GM12878 (cell line): ENCODE measurements around the gene SRPK2. TPM values are rescaled to one million over a fixed set of nuclear protein-coding genes. Genes with fewer than 3 reads are reported as not detected.

Experiments
- ATAC-seq: fragments of 200-7000 bp; cut with Tn5 transposase; 3 replicates; pipeline ENCODE4 v1.9.1; 2020; ENCODE audit warnings: mild to moderate bottlenecking, moderate library complexity
- BruUV-seq: library from RNA; stranded (reverse); fragments of 400-500 nt; replicated peaks from 2 replicates; lab custom pipeline; 2021; lab: Mats Ljungman, UMichigan
- CTCF ChIA-PET: fragments of 300-600 bp; sonication (Branson Sonifier 250); formaldehyde crosslinking; extraction: SDS; loops from one replicate; lab custom pipeline; 2021; ENCODE audit warnings: inconsistent platforms; lab: Yijun Ruan, JAX
- POLR2A ChIA-PET: fragments of 350-600 bp; formaldehyde crosslinking; extraction: SDS; loops from one replicate; lab custom pipeline; 2021; ENCODE audit warnings: inconsistent platforms; lab: Charles Lee
- RAD21 ChIA-PET: fragments of 300-600 bp; sonication (Branson Sonifier 250); formaldehyde crosslinking; loops from one replicate; lab custom pipeline; 2023; ENCODE audit warnings: antibody characterized with exemption; ENCODE audit not compliant: unreplicated experiment; lab: Charles Lee
- SMC1A ChIA-PET: fragments of 300-600 bp; sonication (Branson Sonifier 250); formaldehyde crosslinking; loops from one replicate; lab custom pipeline; 2023; ENCODE audit not compliant: unreplicated experiment, uncharacterized antibody; lab: Charles Lee
- DNase-seq: peaks from one replicate; pipeline ENCODE4 v3.0.0-alpha.2; 2011; ENCODE audit warnings: low read depth, low spot score
- FAIRE-seq: peaks from 3 replicates; lab custom pipeline; 2011; peaks lifted over from hg19 to GRCh38; lab: Jason Lieb, UNC
- H2AFZ ChIP-seq: 2 replicates; pipeline ENCODE4 v1.6.0; 2011; ENCODE audit warnings: low read depth, low read length, control low read depth; ENCODE audit not compliant: control insufficient read depth
- H3K27ac ChIP-seq: 2 replicates; pipeline ENCODE4 v1.5.1; 2011; ENCODE audit warnings: control low read depth; ENCODE audit not compliant: control insufficient read depth, insufficient read depth
- H3K27me3 ChIP-seq, 2 experiments: replicated peaks in 1 of 2; 2 replicates each; pipeline versions ENCODE4 v1.6.0 to v1.6.1; 2011; ENCODE audit warnings: low read length in 1 of 2; ENCODE audit not compliant: control insufficient read depth in 2 of 2, insufficient read depth in 2 of 2
- H3K36me3 ChIP-seq, 2 experiments: 2 replicates each; pipeline ENCODE4 v1.5.1; 2011; ENCODE audit warnings: low read length in 1 of 2; ENCODE audit not compliant: control insufficient read depth in 2 of 2, insufficient read depth in 2 of 2
- H3K4me1 ChIP-seq: 2 replicates; pipeline ENCODE4 v1.6.1; 2011; ENCODE audit warnings: mild to moderate bottlenecking, low read length, moderate library complexity, mixed read lengths; ENCODE audit not compliant: control insufficient read depth, insufficient read depth
- H3K4me2 ChIP-seq: 2 replicates; pipeline ENCODE4 v1.6.0; 2011; ENCODE audit warnings: control low read depth; ENCODE audit not compliant: control insufficient read depth, insufficient read depth
- H3K4me3 ChIP-seq: fragments of 200-600 bp; sonication (generic); 2 replicates; pipeline ENCODE4 v1.5.1; 2016
- H3K79me2 ChIP-seq: 2 replicates; pipeline ENCODE4 v1.6.0; 2011; ENCODE audit warnings: low read length; ENCODE audit not compliant: control insufficient read depth, insufficient read depth
- H3K9ac ChIP-seq: 2 replicates; pipeline ENCODE4 v1.8.0; 2011; ENCODE audit warnings: low read length, control low read depth, mixed read lengths; ENCODE audit not compliant: control insufficient read depth, insufficient read depth
- H3K9me3 ChIP-seq: replicated peaks from 3 replicates; pipeline ENCODE4 v1.5.1; 2011; ENCODE audit warnings: mild to moderate bottlenecking, low read length; ENCODE audit not compliant: control insufficient read depth, insufficient read depth
- H4K20me1 ChIP-seq: 2 replicates; pipeline ENCODE4 v1.6.0; 2011; ENCODE audit not compliant: control insufficient read depth, insufficient read depth
- BHLHE40 ChIP-seq, 2 experiments: fragments of 450-650 bp in 1 of 2; IDR thresholded peaks; 2 replicates each; pipeline ENCODE4 v1.6.1; 2011 to 2017; ENCODE audit warnings: low read depth in 2 of 2, borderline replicate concordance in 1 of 2, improper control_type of control experiment in 1 of 2, low read length in 1 of 2, mild to moderate bottlenecking in 1 of 2
- CEBPB ChIP-seq, 2 experiments: fragments of 150-350 bp in 1 of 2; IDR thresholded peaks; 2 replicates each; pipeline ENCODE4 v1.6.1; 2012 to 2014; ENCODE audit warnings: low read depth in 2 of 2, low read length in 2 of 2, borderline replicate concordance in 1 of 2, inconsistent platforms in 1 of 2
- HCFC1 ChIP-seq: fragments of 150-350 bp; IDR thresholded peaks from 2 replicates; pipeline ENCODE4 v1.6.1; 2014; ENCODE audit warnings: low read length
- MYB ChIP-seq: fragments of 150-350 bp; IDR thresholded peaks from 2 replicates; pipeline ENCODE4 v1.6.1; 2014; ENCODE audit warnings: mild to moderate bottlenecking, low read depth, low read length, borderline replicate concordance
- SIX5 ChIP-seq: IDR thresholded peaks from 2 replicates; pipeline ENCODE4 v1.6.1; 2011; ENCODE audit warnings: mild to moderate bottlenecking, low read depth, low read length, moderate library complexity; ENCODE audit not compliant: severe bottlenecking
- SRF ChIP-seq, 2 experiments: IDR thresholded peaks; 2 replicates each; pipeline ENCODE4 v1.6.1; 2011; ENCODE audit warnings: low read depth in 2 of 2, low read length in 2 of 2, mild to moderate bottlenecking in 1 of 2, moderate library complexity in 1 of 2
- SUZ12 ChIP-seq: fragments of 200-600 bp; sonication (generic); IDR thresholded peaks from one replicate; pipeline ENCODE4 v1.6.1; 2018; ENCODE audit warnings: antibody characterized with exemption, mild to moderate bottlenecking; ENCODE audit not compliant: unreplicated experiment
- ZBTB11 ChIP-seq: fragments of 450-650 bp; formaldehyde crosslinking; IDR thresholded peaks from 2 replicates; pipeline ENCODE4 v1.5.0; 2022; ENCODE audit warnings: mild to moderate bottlenecking, missing genetic modification characterization
- WGBS: methylation state at CpG from one replicate; pipeline ENCODE4 v1.1.6; 2016; ENCODE audit warnings: low lambda C conversion rate; ENCODE audit not compliant: insufficient replicate concordance, insufficient coverage; ENCODE audit errors: missing lambda C conversion rate; 5-methylcytosine and 5-hydroxymethylcytosine counted together
- in situ Hi-C: fragments of 300-500 bp; cut with MboI; formaldehyde crosslinking; loops from 9 replicates; pipeline ENCODE4 v1.14.3; 2018; ENCODE audit warnings: mixed read lengths
- intact Hi-C: fragments of 100-400 bp; cut with micrococcal nuclease; formaldehyde crosslinking; loops from one replicate; pipeline ENCODE4 v1.14.2; 2022; ENCODE audit not compliant: unreplicated experiment
- polyA plus RNA-seq, 11 experiments: library from polyadenylated mRNA; depleted of rRNA in 4 of 11; unstranded in 6 of 11; stranded (reverse) in 5 of 11; fragments of >200 nt; fragmentation: Nextera tagmentation in 4 of 11; fragmentation: Illumina TruSeq in 1 of 11; extraction: Ambion mirVana in 4 of 11; extraction: Trizol in 1 of 11; gene quantifications; 1 replicate in 1 of 11; 2 replicates in 10 of 11; pipeline versions ENCODE4 v1.2.1 to v1.2.3, GENCODE V29; 2011 to 2016; ENCODE audit warnings: inconsistent platforms in 2 of 11, missing spikeins in 2 of 11, low read depth in 1 of 11
- total RNA-seq, 4 experiments: library from RNA; depleted of rRNA in 3 of 4; stranded (reverse); fragments of >200 nt in 3 of 4; fragmentation: Illumina TruSeq in 1 of 4; extraction: Trizol in 1 of 4; gene quantifications; 2 replicates each; pipeline versions ENCODE4 v1.2.1 to v1.2.3, GENCODE V29; 2013 to 2021
- TF ChIP-seq, protein P1 (sequence below): fragments of 450-650 bp; IDR thresholded peaks from 2 replicates; pipeline ENCODE4 v1.6.1; 2016; ENCODE audit warnings: mild to moderate bottlenecking

SRPK2 gene
- total and polyA plus RNA-seq, 10 of the 15 experiments (the other 5 are each of a cell fraction or from before 2014, with no cell fraction given): 13.2 to 32.8 (median 24.5) TPM

DNA sequence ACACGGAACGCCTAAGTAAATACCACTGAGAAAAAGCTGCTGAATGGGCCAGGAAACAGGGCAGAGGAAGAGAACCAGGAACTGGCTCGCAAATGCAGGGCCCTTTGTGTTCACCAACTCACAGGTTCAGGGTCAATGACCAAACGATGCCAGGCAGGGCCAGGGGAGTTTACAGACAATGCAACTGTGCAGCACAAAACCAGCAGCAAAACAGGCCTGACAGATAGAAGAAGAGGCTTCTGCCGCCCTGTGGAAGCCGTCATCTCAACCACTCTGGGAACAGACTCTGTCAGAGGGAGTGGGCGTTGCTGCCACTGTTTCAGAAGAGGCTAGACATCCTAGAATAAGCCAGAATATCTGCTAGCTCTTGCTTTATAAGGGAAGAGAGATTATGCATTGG is 256.8 kb downstream of the SRPK2 start:
- no peak for FAIRE-seq
- CTCF ChIA-PET: interaction anchor here (0.9 to 1.7 kb wide), 2 partner anchors 11 to 151 kb away, joined by 3 to 4 read pairs; no protein-coding TSS in a partner anchor
- H3K27me3 ChIP-seq: no peaks in the 10 kb centered on the region
- RAD21 ChIA-PET: interaction anchor here (2.7 kb wide), 1 partner anchor 151 kb away, joined by 10 read pairs; no protein-coding TSS in a partner anchor
- H3K27ac ChIP-seq: peak overlapping the region; percentile 14; the same call in 1 of the 2 replicates
- no peaks in the 10 kb centered on the region for H3K9me3 ChIP-seq
- intact Hi-C loops (no loop called here), in situ Hi-C loops (no loop called here)
- POLR2A ChIA-PET: no interaction called here
- H3K4me3 ChIP-seq: no peak overlapping the region
- no peaks in the 10 kb centered on the region for H4K20me1 ChIP-seq
- no peak overlapping the region for H3K4me2 ChIP-seq
- no peaks in the 10 kb centered on the region for H3K79me2 ChIP-seq
- WGBS: 74% methylated on average over 7 of the region's 7 CpGs
- peaks cover 7 to 9% of the 10 kb centered on the region in 2 experiments; a peak in 3 of 4 replicates for H3K36me3 ChIP-seq
- DNase-seq: no peak
- TF ChIP-seq SRF (IDR thresholded peaks at IDR 0.05; ENCODE audit: low read depth in 2 of 2, low read length in 2 of 2) (no peak), CEBPB (IDR thresholded peaks at IDR 0.05; ENCODE audit: borderline replicate concordance in 1 of 2, low read depth in 2 of 2, low read length in 2 of 2) (no peak), SUZ12 (no peak), BHLHE40 (IDR thresholded peaks at IDR 0.05; ENCODE audit: borderline replicate concordance in 1 of 2, low read depth in 2 of 2, low read length in 1 of 2) (no peak)
- TF ChIP-seq, all 136 proteins: peak for 0
- ATAC-seq: peak; percentile 71
- no TSS peak for BruUV-seq
- peaks cover 16% of the 10 kb centered on the region for H3K4me1 ChIP-seq
- no peak overlapping the region for H3K9ac ChIP-seq
- no peak overlapping the region for H2AFZ ChIP-seq
- SMC1A ChIA-PET: interaction anchor here (0.7 to 2.9 kb wide), 6 partner anchors 12 to 457 kb away, joined by 3 to 19 read pairs (median 4); no protein-coding TSS in a partner anchor

DNA sequence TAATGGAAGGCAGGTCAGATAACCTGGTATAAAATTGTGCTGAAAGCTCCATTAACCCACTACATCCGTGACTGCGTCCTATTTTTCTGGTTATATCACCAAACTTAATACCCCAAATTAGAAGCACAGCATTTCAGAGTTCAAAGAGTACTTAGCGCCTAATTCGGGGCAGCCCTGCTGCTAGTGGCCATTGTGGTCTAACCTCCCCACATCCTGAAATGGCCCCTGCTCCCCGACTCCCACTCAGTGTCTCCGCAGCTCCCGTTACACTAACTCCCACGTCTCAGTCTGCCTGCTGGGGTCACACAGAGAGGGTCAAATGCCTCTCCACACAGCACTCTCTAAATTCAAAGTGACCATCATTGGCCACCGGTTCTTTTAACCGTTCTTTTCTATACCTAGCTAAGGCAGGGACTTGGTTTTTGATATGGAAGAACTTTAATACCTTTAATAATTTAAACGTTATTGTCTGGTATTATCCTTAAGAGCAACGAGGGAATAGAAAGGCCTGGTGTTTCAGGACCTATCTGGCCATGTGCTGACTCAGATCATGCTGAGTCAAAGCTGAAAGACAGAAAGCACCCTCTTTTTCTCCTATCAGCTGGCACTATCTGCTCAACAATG is 257.6 kb downstream of the SRPK2 start:
- peak; percentile 38 for DNase-seq
- in situ Hi-C loops: no loop called here
- POLR2A ChIA-PET: no interaction called here
- TF ChIP-seq ZBTB11 (CRISPR knock-in tag) (no peak), SIX5 (no peak), HCFC1 (no peak), MYB (no peak)
- TF ChIP-seq, protein P1, sequence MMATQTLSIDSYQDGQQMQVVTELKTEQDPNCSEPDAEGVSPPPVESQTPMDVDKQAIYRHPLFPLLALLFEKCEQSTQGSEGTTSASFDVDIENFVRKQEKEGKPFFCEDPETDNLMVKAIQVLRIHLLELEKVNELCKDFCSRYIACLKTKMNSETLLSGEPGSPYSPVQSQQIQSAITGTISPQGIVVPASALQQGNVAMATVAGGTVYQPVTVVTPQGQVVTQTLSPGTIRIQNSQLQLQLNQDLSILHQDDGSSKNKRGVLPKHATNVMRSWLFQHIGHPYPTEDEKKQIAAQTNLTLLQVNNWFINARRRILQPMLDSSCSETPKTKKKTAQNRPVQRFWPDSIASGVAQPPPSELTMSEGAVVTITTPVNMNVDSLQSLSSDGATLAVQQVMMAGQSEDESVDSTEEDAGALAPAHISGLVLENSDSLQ: no peak

More for the DNA sequence above, 257.6 kb downstream of the SRPK2 start:
- H3K9me3 ChIP-seq: no peaks in the 10 kb centered on the region
- ATAC-seq: peak; percentile 94
- ChIA-PET CTCF (interaction anchor here (0.8 to 1.7 kb wide), 4 partner anchors 12 to 150 kb away, joined by 3 to 4 read pairs (median 3); no protein-coding TSS in a partner anchor), SMC1A (interaction anchor here (0.6 to 2.9 kb wide), 13 partner anchors 11 to 458 kb away, joined by 3 to 19 read pairs (median 3); no protein-coding TSS in a partner anchor), RAD21 (interaction anchor here (1.6 to 2.7 kb wide), 2 partner anchors 22 to 150 kb away, joined by 3 to 10 read pairs; no protein-coding TSS in a partner anchor)
- intact Hi-C loops: no loop called here
- peaks cover 16% of the 10 kb centered on the region for H3K4me1 ChIP-seq
- H3K79me2 ChIP-seq: no peaks in the 10 kb centered on the region
- peaks cover 7 to 9% of the 10 kb centered on the region in 2 experiments; a peak in 3 of 4 replicates for H3K36me3 ChIP-seq
- WGBS: 34% methylated on average over 12 of the region's 12 CpGs
- no peak overlapping the region for H2AFZ ChIP-seq
- no peaks in the 10 kb centered on the region for H4K20me1 ChIP-seq
- no peak overlapping the region for H3K4me3 ChIP-seq
- H3K27me3 ChIP-seq: no peaks in the 10 kb centered on the region
- no peak overlapping the region for H3K4me2 ChIP-seq
- FAIRE-seq: no peak
- no peak overlapping the region for H3K27ac ChIP-seq
- H3K9ac ChIP-seq: no peak overlapping the region
- no TSS peak for BruUV-seq
